Neural crest cell (in vitro differentiated cells): ENCODE data around the gene ASTN2. TPM values are rescaled to one million over a fixed set of nuclear protein-coding genes. Genes with fewer than 3 reads are reported as not detected.

Source experiments
- DNase-seq: peaks from one replicate; pipeline ENCODE4 v3.0.0; 2021; ENCODE audit warnings: low read depth, mixed read lengths, low spot score
- H3K27ac Mint-ChIP-seq: one replicate; pipeline ENCODE4 v1.8.0; 2021; ENCODE audit warnings: mild to moderate bottlenecking, mixed read lengths; ENCODE audit not compliant: unreplicated experiment
- H3K27me3 Mint-ChIP-seq: 2 replicates; pipeline ENCODE4 v1.8.0; 2021; ENCODE audit warnings: low read depth, mild to moderate bottlenecking, mixed read lengths
- H3K36me3 Mint-ChIP-seq: 2 replicates; pipeline ENCODE4 v1.8.0; 2021; ENCODE audit warnings: low read depth, mild to moderate bottlenecking, mixed read lengths
- H3K4me1 Mint-ChIP-seq: 2 replicates; pipeline ENCODE4 v1.8.0; 2021; ENCODE audit warnings: mixed read lengths
- H3K4me3 Mint-ChIP-seq: one replicate; pipeline ENCODE4 v1.8.0; 2021; ENCODE audit warnings: mild to moderate bottlenecking, mixed read lengths
- H3K9me3 Mint-ChIP-seq: 2 replicates; pipeline ENCODE4 v1.8.0; 2021; ENCODE audit warnings: mixed read lengths
- total RNA-seq: library from RNA; stranded (reverse); gene quantifications from 2 replicates; pipeline ENCODE4 v1.2.1, GENCODE V29; 2021
- TF ChIP-seq, protein P1 (sequence below): fragments of 200-600 bp; sonication (generic); conservative IDR thresholded peaks from 2 replicates; pipeline ENCODE4 v1.5.0; 2021; ENCODE audit warnings: antibody characterized with exemption, mild to moderate bottlenecking

The ASTN2 gene
- total RNA-seq, 1 donor from 2014 or later = 7.3 TPM

DNA sequence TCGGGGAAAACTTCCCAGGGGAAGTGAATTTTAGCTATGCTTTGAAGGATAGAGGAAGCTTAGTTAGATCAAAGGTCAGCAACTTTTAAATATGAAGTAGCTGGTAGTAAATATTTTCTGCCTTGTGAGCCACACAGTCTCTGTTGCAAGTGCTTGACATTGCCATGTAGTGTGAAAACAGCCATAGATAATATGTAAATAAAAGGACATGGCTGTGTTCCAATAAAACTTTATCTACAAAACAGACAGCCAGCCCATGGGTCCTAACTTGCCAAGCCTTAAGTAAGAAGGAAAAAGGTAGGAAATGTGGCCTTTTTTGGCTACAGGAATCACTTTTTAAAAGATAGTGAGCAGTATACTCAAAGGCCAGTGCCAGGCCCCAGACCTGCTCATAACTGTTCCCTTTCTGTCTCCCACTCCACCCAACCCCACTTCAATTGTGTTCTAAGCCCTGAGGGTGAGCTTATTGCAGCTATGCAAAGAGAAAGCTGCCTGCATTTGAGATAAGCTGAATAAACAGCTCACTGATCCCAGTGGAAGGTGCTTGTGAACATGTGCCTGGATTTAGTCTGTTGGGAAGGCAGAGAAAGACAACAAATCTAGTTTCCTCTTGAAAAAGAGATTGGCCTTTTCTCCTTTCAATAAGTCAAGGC is 840.7 kb downstream of the ASTN2 start:
- no peaks in the 10 kb centered on the region for H3K9me3 Mint-ChIP-seq
- no peak for DNase-seq
- no peak overlapping the region for H3K27ac Mint-ChIP-seq
- TF ChIP-seq, protein P1, sequence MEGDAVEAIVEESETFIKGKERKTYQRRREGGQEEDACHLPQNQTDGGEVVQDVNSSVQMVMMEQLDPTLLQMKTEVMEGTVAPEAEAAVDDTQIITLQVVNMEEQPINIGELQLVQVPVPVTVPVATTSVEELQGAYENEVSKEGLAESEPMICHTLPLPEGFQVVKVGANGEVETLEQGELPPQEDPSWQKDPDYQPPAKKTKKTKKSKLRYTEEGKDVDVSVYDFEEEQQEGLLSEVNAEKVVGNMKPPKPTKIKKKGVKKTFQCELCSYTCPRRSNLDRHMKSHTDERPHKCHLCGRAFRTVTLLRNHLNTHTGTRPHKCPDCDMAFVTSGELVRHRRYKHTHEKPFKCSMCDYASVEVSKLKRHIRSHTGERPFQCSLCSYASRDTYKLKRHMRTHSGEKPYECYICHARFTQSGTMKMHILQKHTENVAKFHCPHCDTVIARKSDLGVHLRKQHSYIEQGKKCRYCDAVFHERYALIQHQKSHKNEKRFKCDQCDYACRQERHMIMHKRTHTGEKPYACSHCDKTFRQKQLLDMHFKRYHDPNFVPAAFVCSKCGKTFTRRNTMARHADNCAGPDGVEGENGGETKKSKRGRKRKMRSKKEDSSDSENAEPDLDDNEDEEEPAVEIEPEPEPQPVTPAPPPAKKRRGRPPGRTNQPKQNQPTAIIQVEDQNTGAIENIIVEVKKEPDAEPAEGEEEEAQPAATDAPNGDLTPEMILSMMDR = no peak
- no peaks in the 10 kb centered on the region for H3K36me3 Mint-ChIP-seq
- H3K27me3 Mint-ChIP-seq = no peaks in the 10 kb centered on the region
- no peak overlapping the region for H3K4me3 Mint-ChIP-seq
- H3K4me1 Mint-ChIP-seq = peaks cover 4% of the 10 kb centered on the region

DNA sequence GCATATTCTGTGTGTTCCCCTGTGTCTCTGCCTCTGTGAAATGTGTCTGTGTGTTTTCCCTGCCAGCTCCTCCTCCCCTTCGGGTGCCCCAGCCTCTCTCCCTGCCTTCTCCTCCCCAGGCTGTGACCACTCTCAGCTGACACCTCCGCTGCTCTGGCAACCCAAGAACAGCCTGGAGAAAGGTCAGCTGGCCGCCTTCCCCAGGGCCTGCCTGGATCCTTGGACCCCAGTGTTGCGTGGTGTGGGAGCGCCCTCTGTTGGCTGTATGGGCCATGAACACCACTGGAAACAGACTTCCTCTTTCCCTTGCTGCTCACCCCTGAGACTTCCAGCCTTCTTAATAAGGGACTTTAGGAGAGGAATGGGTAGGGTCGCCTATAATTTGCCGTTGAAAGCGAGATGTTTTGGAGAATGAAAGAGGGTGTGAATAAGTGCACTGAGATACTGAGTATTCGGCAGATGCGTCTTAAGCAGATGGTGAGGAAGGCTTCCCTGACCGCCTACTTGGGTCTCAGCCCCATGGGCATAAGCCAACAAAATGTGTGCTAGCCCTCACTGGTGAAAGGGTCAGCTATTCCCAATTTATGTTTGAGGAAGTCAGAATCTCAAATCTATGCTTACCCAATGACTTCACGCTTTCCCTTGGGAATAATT is 842.6 kb downstream of the ASTN2 start:
- DNase-seq = peak; percentile 79
- Mint-ChIP-seq H3K4me1 (peaks cover 4% of the 10 kb centered on the region), H3K27ac (no peak overlapping the region), H3K36me3 (no peaks in the 10 kb centered on the region), H3K27me3 (no peaks in the 10 kb centered on the region), H3K4me3 (no peak overlapping the region), H3K9me3 (no peaks in the 10 kb centered on the region)
- TF ChIP-seq, protein P1 = peak; percentile 93

DNA sequence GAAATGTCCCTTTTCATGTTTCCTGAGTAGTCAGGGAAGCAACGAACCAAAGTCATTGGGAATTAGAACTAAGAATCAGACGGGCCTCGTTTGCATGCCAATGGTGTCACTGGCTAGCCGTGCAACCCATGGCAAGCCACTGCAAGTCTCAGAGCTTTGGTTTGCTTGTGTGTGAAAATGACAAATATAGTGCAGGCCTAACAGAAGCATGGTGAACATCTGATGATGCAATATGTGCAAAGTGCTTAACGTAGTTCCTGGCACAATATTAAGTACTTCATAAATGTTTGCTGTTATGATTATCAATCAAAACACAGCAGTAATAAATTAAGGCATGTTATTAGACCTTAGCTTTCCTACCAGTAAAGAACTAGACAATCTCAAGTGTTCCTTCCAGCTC is 845.7 kb downstream of the ASTN2 start:
- Mint-ChIP-seq H3K9me3 (no peaks in the 10 kb centered on the region), H3K27ac (no peak overlapping the region), H3K4me1 (no peaks in the 10 kb centered on the region), H3K36me3 (no peaks in the 10 kb centered on the region), H3K4me3 (no peak overlapping the region), H3K27me3 (no peaks in the 10 kb centered on the region)
- no peak for DNase-seq
- TF ChIP-seq, protein P1 = no peak

DNA sequence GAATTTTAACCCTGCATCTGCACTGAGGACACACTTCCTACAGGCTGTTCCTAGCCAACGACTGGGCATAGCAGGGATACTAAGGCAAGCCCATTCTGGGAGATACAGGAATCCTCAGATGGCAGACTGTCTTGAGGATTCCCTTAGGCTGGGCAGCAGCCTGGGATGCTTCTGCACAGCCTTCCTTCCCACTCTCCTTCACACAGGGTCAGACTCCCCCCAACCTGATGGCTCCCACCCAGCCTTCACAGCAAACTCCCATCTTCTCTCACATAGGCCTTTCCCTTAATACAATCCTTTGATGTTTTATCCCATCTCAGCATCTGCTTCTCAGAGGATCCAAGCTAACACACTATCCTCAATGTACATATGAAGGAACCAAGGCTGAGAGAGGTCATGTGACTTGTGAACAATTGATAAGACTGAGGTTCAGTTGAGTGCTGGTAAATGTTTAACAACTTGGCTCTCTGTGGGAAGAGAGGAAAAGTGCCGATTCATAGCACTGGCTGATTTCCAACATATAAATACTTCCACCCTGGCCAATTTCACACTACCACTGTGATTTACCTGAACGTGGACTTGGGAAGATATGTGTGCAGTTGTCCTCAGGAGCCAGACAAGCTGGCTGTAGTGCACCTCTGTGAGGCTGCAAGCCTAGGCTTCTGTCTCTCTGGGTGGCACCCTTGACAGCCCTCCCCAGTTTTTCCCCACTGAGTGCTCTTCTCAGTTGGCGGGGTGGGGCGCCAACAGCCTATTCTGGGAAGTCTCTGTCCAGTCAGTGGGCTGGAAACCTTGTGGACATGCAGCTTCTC is 848.0 kb downstream of the ASTN2 start:
- Mint-ChIP-seq H3K9me3 (no peaks in the 10 kb centered on the region), H3K4me1 (no peaks in the 10 kb centered on the region), H3K4me3 (no peak overlapping the region), H3K27me3 (no peaks in the 10 kb centered on the region), H3K36me3 (no peaks in the 10 kb centered on the region), H3K27ac (no peak overlapping the region)
- no peak for DNase-seq
- TF ChIP-seq, protein P1 = no peak

DNA sequence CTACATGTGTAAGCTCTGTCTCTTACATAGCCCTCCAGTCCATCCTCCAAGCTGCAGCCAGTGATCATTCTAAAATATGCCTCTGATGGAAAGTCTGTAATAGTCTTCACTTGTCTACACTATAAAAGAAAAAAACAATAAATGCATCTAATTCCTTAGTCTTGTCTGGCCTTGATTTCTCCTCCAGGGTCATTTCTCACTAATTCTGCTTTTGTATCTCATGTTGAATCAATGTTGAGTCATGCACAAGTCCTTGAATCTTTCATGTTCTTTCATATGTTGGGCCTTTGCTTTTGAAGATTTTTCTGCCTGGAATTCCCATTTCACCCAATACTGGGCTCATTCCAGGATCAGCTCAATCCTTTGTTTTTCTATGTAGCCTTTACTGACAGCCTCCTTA is 848.9 kb downstream of the ASTN2 start:
- H3K9me3 Mint-ChIP-seq = no peaks in the 10 kb centered on the region
- H3K4me3 Mint-ChIP-seq = no peak overlapping the region
- DNase-seq = no peak
- no peaks in the 10 kb centered on the region for H3K27me3 Mint-ChIP-seq
- no peak overlapping the region for H3K27ac Mint-ChIP-seq
- H3K4me1 Mint-ChIP-seq = no peaks in the 10 kb centered on the region
- no peaks in the 10 kb centered on the region for H3K36me3 Mint-ChIP-seq
- TF ChIP-seq, protein P1 = no peak
